HEK293 (cell line): ENCODE data around the gene NGB.
A peak's percentile ranks its signal among the peaks of the same experiment; 100 is the strongest.

ENCODE experiments used
- BCL11B ChIP-seq: fragments of 450-650 bp; formaldehyde crosslinking; IDR thresholded peaks from 2 replicates; pipeline ENCODE4 v1.5.1; 2016; ENCODE audit warnings: low read depth, missing biosample characterization, missing genetic modification characterization
- EGR2 ChIP-seq: fragments of 450-650 bp; formaldehyde crosslinking; IDR thresholded peaks from 2 replicates; pipeline ENCODE4 v1.5.1; 2016; ENCODE audit warnings: low read depth, missing biosample characterization, missing genetic modification characterization
- GLI4 ChIP-seq: fragments of 450-650 bp; formaldehyde crosslinking; IDR thresholded peaks from 2 replicates; pipeline ENCODE4 v1.5.1; 2016; ENCODE audit warnings: missing biosample characterization, missing genetic modification characterization
- GLIS1 ChIP-seq: fragments of 450-650 bp; formaldehyde crosslinking; IDR thresholded peaks from 2 replicates; pipeline ENCODE4 v1.5.1; 2016; ENCODE audit warnings: missing biosample characterization, missing genetic modification characterization
- IKZF3 ChIP-seq: fragments of 450-650 bp; IDR thresholded peaks from 2 replicates; pipeline ENCODE4 v1.5.0; 2018; ENCODE audit warnings: missing biosample characterization, mild to moderate bottlenecking, missing genetic modification characterization, moderate library complexity
- INSM2 ChIP-seq: fragments of 450-650 bp; formaldehyde crosslinking; IDR thresholded peaks from 2 replicates; pipeline ENCODE4 v1.5.1; 2016; ENCODE audit warnings: missing biosample characterization, missing genetic modification characterization
- OSR2 ChIP-seq: fragments of 450-650 bp; formaldehyde crosslinking; IDR thresholded peaks from 2 replicates; pipeline ENCODE4 v1.5.1; 2016; ENCODE audit warnings: missing biosample characterization, missing genetic modification characterization
- WT1 ChIP-seq: fragments of 450-650 bp; formaldehyde crosslinking; IDR thresholded peaks from 2 replicates; pipeline ENCODE4 v1.5.1; 2016; ENCODE audit warnings: missing biosample characterization, missing genetic modification characterization
- YY2 ChIP-seq: fragments of 450-650 bp; formaldehyde crosslinking; IDR thresholded peaks from 2 replicates; pipeline ENCODE4 v1.5.1; 2016; ENCODE audit warnings: missing biosample characterization, missing genetic modification characterization
- ZBTB11 ChIP-seq: fragments of 450-650 bp; formaldehyde crosslinking; conservative IDR thresholded peaks from 2 replicates; pipeline ENCODE4 v1.5.1; 2016; ENCODE audit warnings: low read depth, missing biosample characterization, missing genetic modification characterization
- ZBTB20 ChIP-seq: fragments of 450-650 bp; formaldehyde crosslinking; IDR thresholded peaks from 2 replicates; pipeline ENCODE4 v1.5.1; 2016; ENCODE audit warnings: missing biosample characterization, missing genetic modification characterization
- ZBTB44 ChIP-seq: fragments of 450-650 bp; IDR thresholded peaks from 2 replicates; pipeline ENCODE4 v1.5.1; 2018; ENCODE audit warnings: missing biosample characterization, mild to moderate bottlenecking, missing genetic modification characterization
- ZNF157 ChIP-seq: fragments of 450-650 bp; formaldehyde crosslinking; IDR thresholded peaks from 2 replicates; pipeline ENCODE4 v1.5.1; 2016; ENCODE audit warnings: missing biosample characterization, missing genetic modification characterization
- ZNF221 ChIP-seq: fragments of 450-650 bp; formaldehyde crosslinking; IDR thresholded peaks from 2 replicates; pipeline ENCODE4 v1.5.1; 2017; ENCODE audit warnings: missing biosample characterization, missing genetic modification characterization, borderline replicate concordance
- ZNF223 ChIP-seq: fragments of 450-650 bp; formaldehyde crosslinking; IDR thresholded peaks from 2 replicates; pipeline ENCODE4 v1.5.1; 2016; ENCODE audit warnings: missing biosample characterization, missing genetic modification characterization
- ZNF23 ChIP-seq: fragments of 450-650 bp; formaldehyde crosslinking; IDR thresholded peaks from 2 replicates; pipeline ENCODE4 v1.5.1; 2016; ENCODE audit warnings: missing biosample characterization, missing genetic modification characterization, borderline replicate concordance
- ZNF311 ChIP-seq: fragments of 450-650 bp; formaldehyde crosslinking; IDR thresholded peaks from 2 replicates; pipeline ENCODE4 v1.5.1; 2017; ENCODE audit warnings: missing biosample characterization, missing genetic modification characterization, borderline replicate concordance
- ZNF362 ChIP-seq: fragments of 450-650 bp; formaldehyde crosslinking; IDR thresholded peaks from 2 replicates; pipeline ENCODE4 v1.5.1; 2016; ENCODE audit warnings: missing biosample characterization, missing genetic modification characterization
- ZNF366 ChIP-seq: fragments of 450-650 bp; formaldehyde crosslinking; conservative IDR thresholded peaks from 2 replicates; pipeline ENCODE4 v1.5.1; 2016; ENCODE audit warnings: missing biosample characterization, missing genetic modification characterization
- ZNF488 ChIP-seq: fragments of 450-650 bp; formaldehyde crosslinking; IDR thresholded peaks from 2 replicates; pipeline ENCODE4 v1.5.1; 2016; ENCODE audit warnings: missing biosample characterization, missing genetic modification characterization
- ZNF514 ChIP-seq: fragments of 450-650 bp; formaldehyde crosslinking; IDR thresholded peaks from 2 replicates; pipeline ENCODE4 v1.5.1; 2016; ENCODE audit warnings: missing biosample characterization, missing genetic modification characterization
- ZNF521 ChIP-seq: fragments of 450-650 bp; formaldehyde crosslinking; IDR thresholded peaks from 2 replicates; pipeline ENCODE4 v1.5.1; 2017; ENCODE audit warnings: missing biosample characterization, mild to moderate bottlenecking, missing genetic modification characterization
- ZNF549 ChIP-seq: fragments of 450-650 bp; IDR thresholded peaks from 2 replicates; pipeline ENCODE4 v1.5.1; 2018; ENCODE audit warnings: missing biosample characterization, missing genetic modification characterization, mild to moderate bottlenecking, inconsistent platforms, moderate library complexity
- ZNF560 ChIP-seq: fragments of 450-650 bp; formaldehyde crosslinking; IDR thresholded peaks from 2 replicates; pipeline ENCODE4 v1.5.1; 2017; ENCODE audit warnings: missing biosample characterization, missing genetic modification characterization, borderline replicate concordance
- ZNF571 ChIP-seq: fragments of 450-650 bp; formaldehyde crosslinking; IDR thresholded peaks from 2 replicates; pipeline ENCODE4 v1.5.0; 2017; ENCODE audit warnings: missing biosample characterization, missing genetic modification characterization
- ZNF623 ChIP-seq: fragments of 450-650 bp; formaldehyde crosslinking; IDR thresholded peaks from 2 replicates; pipeline ENCODE4 v1.5.1; 2016; ENCODE audit warnings: missing biosample characterization, missing genetic modification characterization
- ZNF629 ChIP-seq: fragments of 450-650 bp; formaldehyde crosslinking; IDR thresholded peaks from 2 replicates; pipeline ENCODE4 v1.5.1; 2017; ENCODE audit warnings: missing biosample characterization, missing genetic modification characterization
- ZNF704 ChIP-seq: fragments of 450-650 bp; formaldehyde crosslinking; IDR thresholded peaks from 2 replicates; pipeline ENCODE4 v1.5.1; 2016; ENCODE audit warnings: missing biosample characterization, missing genetic modification characterization
- ZNF768 ChIP-seq: fragments of 450-650 bp; formaldehyde crosslinking; IDR thresholded peaks from 2 replicates; pipeline ENCODE4 v1.5.1; 2018; ENCODE audit warnings: missing biosample characterization, mild to moderate bottlenecking, missing genetic modification characterization
- ZNF785 ChIP-seq: fragments of 450-650 bp; formaldehyde crosslinking; IDR thresholded peaks from 2 replicates; pipeline ENCODE4 v1.5.1; 2016; ENCODE audit warnings: missing biosample characterization, missing genetic modification characterization
- ZNF830 ChIP-seq: fragments of 450-650 bp; IDR thresholded peaks from 2 replicates; pipeline ENCODE4 v1.5.0; 2018; ENCODE audit warnings: missing biosample characterization, missing genetic modification characterization, low read depth, mild to moderate bottlenecking, moderate library complexity

NGB gene

GRCh38 chr14:77302926-77303325 is 31.9 kb upstream of the NGB start (continued):
- TF ChIP-seq ZBTB11 (tag by site-specific recombination) = no peak
- no peak for TF ChIP-seq ZNF223
- TF ChIP-seq BCL11B (tag by site-specific recombination) = no peak
- TF ChIP-seq ZNF221 = no peak
- TF ChIP-seq IKZF3 = no peak
- TF ChIP-seq ZNF549 (tag by site-specific recombination) = no peak
- peak; percentile 6; the same call in 1 of the 2 replicates for TF ChIP-seq ZNF366 (tag by site-specific recombination)
- TF ChIP-seq ZNF514 (tag by site-specific recombination) = no peak
- no peak for TF ChIP-seq ZNF23 (tag by site-specific recombination)
- TF ChIP-seq ZBTB20 (tag by site-specific recombination) = no peak
- no peak for TF ChIP-seq INSM2 (tag by site-specific recombination)
- no peak for TF ChIP-seq ZNF311 (tag by site-specific recombination)
- TF ChIP-seq ZNF488 (tag by site-specific recombination) = no peak
- no peak for TF ChIP-seq EGR2 (tag by site-specific recombination)
- TF ChIP-seq OSR2 (tag by site-specific recombination) = peak; percentile 80
- no peak for TF ChIP-seq ZNF623 (tag by site-specific recombination)
- no peak for TF ChIP-seq ZNF785 (tag by site-specific recombination)
- TF ChIP-seq WT1 (tag by site-specific recombination) = peak; percentile 62
- no peak for TF ChIP-seq ZNF521 (tag by site-specific recombination)
- TF ChIP-seq ZBTB44 (tag by site-specific recombination) = no peak
- TF ChIP-seq ZNF629 (tag by site-specific recombination) = peak; percentile 79
- TF ChIP-seq YY2 (tag by site-specific recombination) = no peak
- TF ChIP-seq ZNF704 (tag by site-specific recombination) = no peak
- no peak for TF ChIP-seq ZNF560 (tag by site-specific recombination)
- no peak for TF ChIP-seq ZNF362 (tag by site-specific recombination)
- no peak for TF ChIP-seq ZNF830
- peak; percentile 42 for TF ChIP-seq GLIS1
- no peak for TF ChIP-seq GLI4 (tag by site-specific recombination)
- no peak for TF ChIP-seq ZNF157 (tag by site-specific recombination)
- TF ChIP-seq ZNF571 (tag by site-specific recombination) = no peak
- TF ChIP-seq ZNF768 = no peak
